ENCODE results near the gene EFNB1.

Gene EFNB1

GRCh38 chrX:68833448-68833805, 4.6 kb downstream of the EFNB1 start:
- no peaks in the 10 kb centered on the region for H3K79me2 ChIP-seq (ENCODE audit: control insufficient read depth, insufficient read depth, low read length)
- no peaks in the 10 kb centered on the region for H3K4me1 ChIP-seq (ENCODE audit: control insufficient read depth, low read depth, low read length)
- no peak overlapping the region for H3K9ac ChIP-seq (ENCODE audit: low read length)
- no peak overlapping the region for H2AK5ac ChIP-seq (ENCODE audit: low read length)
- no peak overlapping the region for H2BK5ac ChIP-seq (ENCODE audit: low read length)
- peaks cover 8% of the 10 kb centered on the region for H3K27me3 ChIP-seq (ENCODE audit: insufficient read depth, low read length, poor library complexity)
- no peak for DNase-seq
- H3K4me3 ChIP-seq (ENCODE audit: low read length) = no peak overlapping the region
- H3K27ac ChIP-seq (ENCODE audit: low read depth, low read length) = no peak overlapping the region
- H3K4me2 ChIP-seq (ENCODE audit: low read length) = no peak overlapping the region
- no peak overlapping the region for H3K56ac ChIP-seq (ENCODE audit: low read length)
- no peaks in the 10 kb centered on the region for H3K79me1 ChIP-seq (ENCODE audit: low read length)
- no peak overlapping the region for H4K8ac ChIP-seq (ENCODE audit: low read depth, low read length)
- H2BK15ac ChIP-seq (replicated peaks; ENCODE audit: low read depth) = no peak overlapping the region
- no peak overlapping the region for H4K5ac ChIP-seq (ENCODE audit: low read length)
- H3K23ac ChIP-seq (ENCODE audit: low read length) = no peak overlapping the region
- no CpG with 5 or more reads among the region's 6 CpGs for WGBS (ENCODE audit: extremely low coverage, insufficient coverage, low lambda C conversion rate)
- no peak overlapping the region for H3K18ac ChIP-seq (ENCODE audit: low read length)
- H3K4ac ChIP-seq (ENCODE audit: low read depth, low read length) = no peak overlapping the region
- no peak overlapping the region for H2BK120ac ChIP-seq (ENCODE audit: low read depth, low read length)
- no peaks in the 10 kb centered on the region for H3K36me3 ChIP-seq (ENCODE audit: control insufficient read depth, insufficient read depth, low read length)

DNA sequence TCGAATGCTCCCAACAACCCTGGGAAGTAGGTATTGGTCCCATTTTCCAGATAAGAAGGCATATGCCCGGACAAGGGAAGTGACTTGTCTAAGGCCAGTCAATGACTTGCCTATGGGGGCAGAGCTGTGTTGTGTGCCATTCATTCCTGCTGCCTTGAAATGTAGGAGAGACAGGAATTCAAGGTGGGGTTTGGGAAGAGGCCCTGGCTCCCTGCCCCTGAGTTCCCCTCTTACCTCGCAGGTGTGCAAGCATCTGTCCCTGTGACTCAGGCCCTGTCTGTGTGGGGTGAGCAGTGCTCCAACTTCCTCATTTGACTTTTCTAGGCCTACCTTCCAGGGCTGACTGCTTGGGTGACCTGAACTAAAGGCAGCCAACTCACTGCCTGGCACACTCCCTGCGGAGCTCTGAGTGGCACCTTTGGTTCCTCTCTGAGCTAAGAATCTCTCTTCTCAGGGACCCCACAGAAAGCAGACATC, 5.1 kb downstream of the EFNB1 start:
- no peak overlapping the region for H2BK15ac ChIP-seq (replicated peaks; ENCODE audit: low read depth)
- H3K4ac ChIP-seq (ENCODE audit: low read depth, low read length) = no peak overlapping the region
- DNase-seq = no peak
- H3K4me2 ChIP-seq (ENCODE audit: low read length) = no peak overlapping the region
- H3K4me3 ChIP-seq (ENCODE audit: low read length) = no peak overlapping the region
- H3K18ac ChIP-seq (ENCODE audit: low read length) = no peak overlapping the region
- no peak overlapping the region for H2AK5ac ChIP-seq (ENCODE audit: low read length)
- no peak overlapping the region for H3K27ac ChIP-seq (ENCODE audit: low read depth, low read length)
- no CpG with 5 or more reads among the region's 4 CpGs for WGBS (ENCODE audit: extremely low coverage, insufficient coverage, low lambda C conversion rate)
- H3K79me1 ChIP-seq (ENCODE audit: low read length) = no peaks in the 10 kb centered on the region
- H3K79me2 ChIP-seq (ENCODE audit: control insufficient read depth, insufficient read depth, low read length) = no peaks in the 10 kb centered on the region
- no peak overlapping the region for H3K9ac ChIP-seq (ENCODE audit: low read length)
- H3K36me3 ChIP-seq (ENCODE audit: control insufficient read depth, insufficient read depth, low read length) = no peaks in the 10 kb centered on the region
- no peaks in the 10 kb centered on the region for H3K4me1 ChIP-seq (ENCODE audit: control insufficient read depth, low read depth, low read length)
- no peak overlapping the region for H4K8ac ChIP-seq (ENCODE audit: low read depth, low read length)
- H2BK5ac ChIP-seq (ENCODE audit: low read length) = no peak overlapping the region
- no peak overlapping the region for H3K56ac ChIP-seq (ENCODE audit: low read length)
- H4K5ac ChIP-seq (ENCODE audit: low read length) = no peak overlapping the region
- no peak overlapping the region for H2BK120ac ChIP-seq (ENCODE audit: low read depth, low read length)
- H3K27me3 ChIP-seq (ENCODE audit: insufficient read depth, low read length, poor library complexity) = peaks cover 8% of the 10 kb centered on the region
- no peak overlapping the region for H3K23ac ChIP-seq (ENCODE audit: low read length)

DNA sequence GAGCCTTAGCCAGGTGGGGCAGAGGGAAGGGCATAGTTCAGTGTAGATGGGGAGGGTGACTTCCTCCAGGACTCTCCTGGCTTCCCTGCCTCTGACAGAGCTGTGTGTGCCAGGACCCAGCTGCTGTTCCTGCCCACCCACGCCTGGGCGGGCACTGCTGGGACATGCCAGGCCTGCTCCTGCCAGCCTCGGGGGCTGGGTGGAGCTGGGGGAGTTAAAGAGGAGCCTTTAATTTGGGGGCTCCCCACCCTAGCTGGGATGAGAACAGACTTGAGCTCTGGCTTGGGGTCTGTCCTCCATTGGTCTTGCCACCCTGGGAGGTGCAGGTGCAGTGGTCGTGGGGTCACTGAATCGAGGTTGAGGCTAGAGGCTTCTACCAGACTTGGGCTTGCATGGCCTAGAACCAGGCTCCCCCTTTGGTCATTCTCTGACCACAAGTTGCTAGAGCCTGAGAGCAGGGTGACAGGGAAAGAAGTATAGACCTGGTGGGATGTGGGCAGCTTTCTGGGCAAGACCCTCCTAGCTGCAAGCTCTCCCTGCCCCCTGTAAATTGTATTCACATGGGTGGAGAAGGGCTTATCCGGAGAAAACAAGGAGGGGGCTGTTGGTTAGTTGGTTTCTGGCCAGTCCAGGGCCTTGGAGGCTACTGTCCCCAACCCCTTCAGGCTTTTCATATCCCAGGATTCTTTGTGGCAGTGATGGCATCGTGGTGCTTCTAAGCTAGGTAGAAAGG, 5.7 kb downstream of the EFNB1 start:
- H3K4me3 ChIP-seq (ENCODE audit: low read length) = no peak overlapping the region
- no peak overlapping the region for H2BK15ac ChIP-seq (replicated peaks; ENCODE audit: low read depth)
- H2BK120ac ChIP-seq (ENCODE audit: low read depth, low read length) = no peak overlapping the region
- H3K9ac ChIP-seq (ENCODE audit: low read length) = no peak overlapping the region
- no peak for DNase-seq
- H4K8ac ChIP-seq (ENCODE audit: low read depth, low read length) = no peak overlapping the region
- no peaks in the 10 kb centered on the region for H3K4me1 ChIP-seq (ENCODE audit: control insufficient read depth, low read depth, low read length)
- H2AK5ac ChIP-seq (ENCODE audit: low read length) = no peak overlapping the region
- no CpG with 5 or more reads among the region's 7 CpGs for WGBS (ENCODE audit: extremely low coverage, insufficient coverage, low lambda C conversion rate)
- H3K18ac ChIP-seq (ENCODE audit: low read length) = no peak overlapping the region
- H3K4me2 ChIP-seq (ENCODE audit: low read length) = no peak overlapping the region
- no peak overlapping the region for H3K27ac ChIP-seq (ENCODE audit: low read depth, low read length)
- no peak overlapping the region for H3K56ac ChIP-seq (ENCODE audit: low read length)
- no peaks in the 10 kb centered on the region for H3K79me2 ChIP-seq (ENCODE audit: control insufficient read depth, insufficient read depth, low read length)
- H2BK5ac ChIP-seq (ENCODE audit: low read length) = no peak overlapping the region
- no peak overlapping the region for H4K5ac ChIP-seq (ENCODE audit: low read length)
- H3K27me3 ChIP-seq (ENCODE audit: insufficient read depth, low read length, poor library complexity) = peaks cover 8% of the 10 kb centered on the region
- no peak overlapping the region for H3K23ac ChIP-seq (ENCODE audit: low read length)
- H3K4ac ChIP-seq (ENCODE audit: low read depth, low read length) = no peak overlapping the region
- H3K79me1 ChIP-seq (ENCODE audit: low read length) = no peaks in the 10 kb centered on the region
- H3K36me3 ChIP-seq (ENCODE audit: control insufficient read depth, insufficient read depth, low read length) = no peaks in the 10 kb centered on the region

GRCh38 chrX:68835104-68835442, 6.3 kb downstream of the EFNB1 start:
- DNase-seq = no peak
- Histone ChIP-seq H3K4me1 (ENCODE audit: control insufficient read depth, low read depth, low read length) (no peaks in the 10 kb centered on the region), H3K79me1 (ENCODE audit: low read length) (no peaks in the 10 kb centered on the region), H3K23ac (ENCODE audit: low read length) (no peak overlapping the region), H3K4me2 (ENCODE audit: low read length) (no peak overlapping the region), H2AK5ac (ENCODE audit: low read length) (no peak overlapping the region), H3K36me3 (ENCODE audit: control insufficient read depth, insufficient read depth, low read length) (no peaks in the 10 kb centered on the region), H4K8ac (ENCODE audit: low read depth, low read length) (no peak overlapping the region), H3K9ac (ENCODE audit: low read length) (no peak overlapping the region), H3K56ac (ENCODE audit: low read length) (no peak overlapping the region), H2BK5ac (ENCODE audit: low read length) (no peak overlapping the region), H3K18ac (ENCODE audit: low read length) (no peak overlapping the region), H3K79me2 (ENCODE audit: control insufficient read depth, insufficient read depth, low read length) (no peaks in the 10 kb centered on the region), H3K4ac (ENCODE audit: low read depth, low read length) (no peak overlapping the region), H2BK15ac (replicated peaks; ENCODE audit: low read depth) (no peak overlapping the region), H2BK120ac (ENCODE audit: low read depth, low read length) (no peak overlapping the region), H3K4me3 (ENCODE audit: low read length) (no peak overlapping the region), H3K27ac (ENCODE audit: low read depth, low read length) (no peak overlapping the region), H3K27me3 (ENCODE audit: insufficient read depth, low read length, poor library complexity) (peaks cover 8% of the 10 kb centered on the region), H4K5ac (ENCODE audit: low read length) (no peak overlapping the region)
- WGBS (ENCODE audit: extremely low coverage, insufficient coverage, low lambda C conversion rate) = no CpG with 5 or more reads among the region's 3 CpGs

DNA sequence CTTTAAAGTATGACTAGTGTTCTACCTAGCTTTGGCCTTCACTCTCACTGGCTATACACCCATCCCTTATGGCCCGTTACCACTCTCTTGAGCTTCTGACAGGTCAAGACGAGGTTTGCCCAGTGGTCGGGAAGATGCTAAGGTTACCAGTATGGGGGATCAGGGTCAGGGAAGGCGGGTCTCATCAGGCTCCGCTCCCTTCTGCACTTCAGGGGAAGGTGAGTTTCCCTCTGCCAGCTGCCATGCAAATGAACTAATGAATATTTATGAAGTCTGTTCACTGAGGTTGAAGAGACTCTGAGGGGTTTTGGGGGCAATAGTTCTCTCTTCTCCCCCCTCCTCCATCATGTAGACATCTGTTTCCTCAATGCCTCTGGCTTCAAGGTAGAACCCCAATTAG, 6.6 kb downstream of the EFNB1 start:
- no CpG with 5 or more reads among the region's 5 CpGs for WGBS (ENCODE audit: extremely low coverage, insufficient coverage, low lambda C conversion rate)

GRCh38 chrX:68837119-68837518, 8.3 kb downstream of the EFNB1 start:
- Histone ChIP-seq H2AK5ac (ENCODE audit: low read length) (no peak overlapping the region), H3K36me3 (ENCODE audit: control insufficient read depth, insufficient read depth, low read length) (no peaks in the 10 kb centered on the region), H3K79me2 (ENCODE audit: control insufficient read depth, insufficient read depth, low read length) (no peaks in the 10 kb centered on the region), H3K79me1 (ENCODE audit: low read length) (no peaks in the 10 kb centered on the region), H3K18ac (ENCODE audit: low read length) (no peak overlapping the region), H3K27me3 (ENCODE audit: insufficient read depth, low read length, poor library complexity) (no peaks in the 10 kb centered on the region), H3K4ac (ENCODE audit: low read depth, low read length) (no peak overlapping the region), H3K4me3 (ENCODE audit: low read length) (no peak overlapping the region), H3K4me1 (ENCODE audit: control insufficient read depth, low read depth, low read length) (no peaks in the 10 kb centered on the region), H3K27ac (ENCODE audit: low read depth, low read length) (no peak overlapping the region), H3K56ac (ENCODE audit: low read length) (no peak overlapping the region), H4K5ac (ENCODE audit: low read length) (no peak overlapping the region), H2BK5ac (ENCODE audit: low read length) (no peak overlapping the region), H3K23ac (ENCODE audit: low read length) (no peak overlapping the region), H3K4me2 (ENCODE audit: low read length) (no peak overlapping the region), H2BK15ac (replicated peaks; ENCODE audit: low read depth) (no peak overlapping the region), H2BK120ac (ENCODE audit: low read depth, low read length) (no peak overlapping the region), H3K9ac (ENCODE audit: low read length) (no peak overlapping the region), H4K8ac (ENCODE audit: low read depth, low read length) (no peak overlapping the region)
- no CpG with 5 or more reads among the region's 3 CpGs for WGBS (ENCODE audit: extremely low coverage, insufficient coverage, low lambda C conversion rate)
- no peak for DNase-seq

More for the DNA sequence above, 6.6 kb downstream of the EFNB1 start:
- Histone ChIP-seq H4K5ac (ENCODE audit: low read length) (no peak overlapping the region), H3K23ac (ENCODE audit: low read length) (no peak overlapping the region), H3K79me2 (ENCODE audit: control insufficient read depth, insufficient read depth, low read length) (no peaks in the 10 kb centered on the region), H3K36me3 (ENCODE audit: control insufficient read depth, insufficient read depth, low read length) (no peaks in the 10 kb centered on the region), H3K4me3 (ENCODE audit: low read length) (no peak overlapping the region), H3K4me1 (ENCODE audit: control insufficient read depth, low read depth, low read length) (no peaks in the 10 kb centered on the region), H3K18ac (ENCODE audit: low read length) (no peak overlapping the region), H2BK15ac (replicated peaks; ENCODE audit: low read depth) (no peak overlapping the region), H3K27ac (ENCODE audit: low read depth, low read length) (no peak overlapping the region), H3K79me1 (ENCODE audit: low read length) (no peaks in the 10 kb centered on the region), H3K9ac (ENCODE audit: low read length) (no peak overlapping the region), H3K56ac (ENCODE audit: low read length) (no peak overlapping the region), H2AK5ac (ENCODE audit: low read length) (no peak overlapping the region), H3K27me3 (ENCODE audit: insufficient read depth, low read length, poor library complexity) (peaks cover 6% of the 10 kb centered on the region), H3K4ac (ENCODE audit: low read depth, low read length) (no peak overlapping the region), H2BK5ac (ENCODE audit: low read length) (no peak overlapping the region), H2BK120ac (ENCODE audit: low read depth, low read length) (no peak overlapping the region), H3K4me2 (ENCODE audit: low read length) (no peak overlapping the region), H4K8ac (ENCODE audit: low read depth, low read length) (no peak overlapping the region)
- no peak for DNase-seq
